ENCODE data around the gene ARHGAP44. TPM values are rescaled to one million over a fixed set of nuclear protein-coding genes. Genes with fewer than 3 reads are reported as not detected.

The ARHGAP44 gene
- total and polyA plus RNA-seq, 12 donors, result 4.0 to 10.6 (median 8.4) TPM

- H3K9me3 ChIP-seq, result no peaks in the 10 kb centered on the region
- peaks cover 3 to 100% (median 88%) of the 10 kb centered on the region in 9 donors for H3K36me3 ChIP-seq
- TF ChIP-seq, protein P1, sequence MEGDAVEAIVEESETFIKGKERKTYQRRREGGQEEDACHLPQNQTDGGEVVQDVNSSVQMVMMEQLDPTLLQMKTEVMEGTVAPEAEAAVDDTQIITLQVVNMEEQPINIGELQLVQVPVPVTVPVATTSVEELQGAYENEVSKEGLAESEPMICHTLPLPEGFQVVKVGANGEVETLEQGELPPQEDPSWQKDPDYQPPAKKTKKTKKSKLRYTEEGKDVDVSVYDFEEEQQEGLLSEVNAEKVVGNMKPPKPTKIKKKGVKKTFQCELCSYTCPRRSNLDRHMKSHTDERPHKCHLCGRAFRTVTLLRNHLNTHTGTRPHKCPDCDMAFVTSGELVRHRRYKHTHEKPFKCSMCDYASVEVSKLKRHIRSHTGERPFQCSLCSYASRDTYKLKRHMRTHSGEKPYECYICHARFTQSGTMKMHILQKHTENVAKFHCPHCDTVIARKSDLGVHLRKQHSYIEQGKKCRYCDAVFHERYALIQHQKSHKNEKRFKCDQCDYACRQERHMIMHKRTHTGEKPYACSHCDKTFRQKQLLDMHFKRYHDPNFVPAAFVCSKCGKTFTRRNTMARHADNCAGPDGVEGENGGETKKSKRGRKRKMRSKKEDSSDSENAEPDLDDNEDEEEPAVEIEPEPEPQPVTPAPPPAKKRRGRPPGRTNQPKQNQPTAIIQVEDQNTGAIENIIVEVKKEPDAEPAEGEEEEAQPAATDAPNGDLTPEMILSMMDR (IDR thresholded peaks at IDR 0.05), result no peak
- no peak for DNase-seq
- no peak for ATAC-seq
- peaks cover 0 to 6% (median 0%) of the 10 kb centered on the region in 9 donors for H3K4me1 ChIP-seq
- H3K27ac ChIP-seq, result no peak overlapping the region
- H3K27me3 ChIP-seq, result no peaks in the 10 kb centered on the region
- intact Hi-C loops (cut with DNase I), result loop anchor here in 2 of 10 donors (10.0 kb wide), 2 partner anchors 244 to 814 kb away; no protein-coding TSS in a partner anchor
- H3K4me3 ChIP-seq, result no peak overlapping the region
- WGBS, 2 donors, result 94 to 95% methylated on average over 5 of the region's 5 CpGs
Observed at GRCh38 chr17:12998874-12999273, 209.6 kb downstream of the ARHGAP44 start.

DNA sequence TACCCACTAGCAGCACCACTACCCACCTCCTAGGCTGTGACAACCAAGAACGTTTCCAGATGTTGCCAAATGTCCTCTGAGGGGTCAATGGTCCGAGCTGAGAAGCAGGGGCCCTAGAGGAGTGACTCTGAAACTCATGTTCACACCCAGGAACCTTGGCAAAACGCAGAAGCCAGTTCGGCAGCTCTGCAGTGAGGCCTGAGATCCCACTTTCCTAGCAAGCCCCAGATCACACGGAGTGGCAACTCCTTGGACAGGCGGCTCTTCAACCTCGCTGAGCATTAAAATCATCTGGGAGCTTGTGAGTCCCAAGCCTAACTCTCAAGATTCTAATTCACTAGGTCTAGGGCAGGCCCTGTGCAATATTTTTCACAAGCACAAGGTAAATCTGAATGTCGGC, 211.3 kb downstream of the ARHGAP44 start:
- H3K27me3 ChIP-seq, result no peaks in the 10 kb centered on the region
- H3K4me1 ChIP-seq, result peaks cover 0 to 6% (median 0%) of the 10 kb centered on the region in 9 donors
- intact Hi-C loops (cut with DNase I), result loop anchor here (5.0 to 10.0 kb wide), 15 partner anchors 73 to 823 kb away; partner anchors contain the start of genes MYOCD (in 6 of the 10) and ARHGAP44 (in 1 of the 10)
- no peak overlapping the region for H3K4me3 ChIP-seq
- no peak overlapping the region for H3K27ac ChIP-seq
- peaks cover 3 to 100% (median 86%) of the 10 kb centered on the region in 9 donors for H3K36me3 ChIP-seq
- TF ChIP-seq, protein P1 (IDR thresholded peaks at IDR 0.05), result no peak
- 80 to 85% methylated on average over 8 of the region's 8 CpGs for WGBS, 2 donors
- no peaks in the 10 kb centered on the region for H3K9me3 ChIP-seq
- DNase-seq (no peak), ATAC-seq (no peak)

- Histone ChIP-seq H3K27ac (no peak overlapping the region), H3K4me3 (no peak overlapping the region), H3K27me3 (no peaks in the 10 kb centered on the region), H3K9me3 (no peaks in the 10 kb centered on the region), H3K4me1 (peaks cover 0 to 6% (median 0%) of the 10 kb centered on the region in 9 donors), H3K36me3 (peaks cover 3 to 100% (median 74%) of the 10 kb centered on the region in 9 donors)
- TF ChIP-seq, protein P1 (IDR thresholded peaks at IDR 0.05), result no peak
- WGBS, 2 donors, result 62 to 68% methylated on average over 15 of the region's 15 CpGs
- peak in 1 of 8 donors; percentile 18 for ATAC-seq
- DNase-seq, result no peak
- intact Hi-C loops (cut with DNase I), result loop anchor here (2.0 to 10.0 kb wide), 17 partner anchors 75 to 825 kb away; partner anchors contain the start of genes MYOCD (in 6 of the 10) and ARHGAP44 (in 1 of the 10)
Observed at GRCh38 chr17:13001991-13002615, 212.8 kb downstream of the ARHGAP44 start.

DNA sequence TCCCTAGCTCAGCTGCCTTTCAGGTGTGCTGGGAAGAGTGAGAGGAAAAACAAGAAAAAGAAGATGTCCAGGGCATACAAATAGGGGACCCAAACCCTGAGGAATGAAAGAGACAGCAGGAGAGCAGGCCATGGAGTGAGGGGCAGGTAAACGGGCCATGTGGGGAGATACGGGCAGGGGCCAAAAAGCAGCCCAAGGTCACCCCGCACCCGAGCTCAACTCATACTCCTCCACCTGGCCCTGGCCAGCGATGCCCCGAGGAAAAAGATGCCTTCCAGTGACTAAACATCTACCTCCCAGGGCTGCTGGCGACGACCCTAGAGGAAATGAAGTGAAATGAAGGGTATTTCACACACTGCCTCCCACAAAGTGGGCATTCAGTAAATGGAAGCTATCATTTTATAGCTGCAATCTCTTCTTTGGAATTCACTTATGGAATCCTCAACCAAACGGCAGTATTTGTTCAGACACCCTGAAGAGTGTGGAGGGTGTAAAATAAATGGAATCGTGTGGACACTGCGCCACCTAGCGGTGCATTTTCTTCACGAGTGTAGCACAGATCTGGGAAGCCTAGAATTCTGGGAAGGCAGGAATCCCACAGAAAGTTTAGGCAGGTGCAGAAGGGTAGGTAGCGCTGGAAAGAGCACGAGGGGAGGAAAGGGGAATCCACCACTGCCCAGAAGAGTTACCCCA, 213.6 kb downstream of the ARHGAP44 start:
- Histone ChIP-seq H3K27ac (no peak overlapping the region), H3K4me3 (no peak overlapping the region), H3K9me3 (no peaks in the 10 kb centered on the region), H3K36me3 (peaks cover 3 to 100% (median 70%) of the 10 kb centered on the region in 9 donors), H3K4me1 (peaks cover 0 to 6% (median 0%) of the 10 kb centered on the region in 9 donors), H3K27me3 (no peaks in the 10 kb centered on the region)
- ATAC-seq, result peak; percentile 81 to 95 (median 88)
- 46 to 51% methylated on average over 15 of the region's 15 CpGs for WGBS, 2 donors
- intact Hi-C loops (cut with DNase I), result loop anchor here (2.0 to 10.0 kb wide), 17 partner anchors 76 to 826 kb away; partner anchors contain the start of genes MYOCD (in 6 of the 10) and ARHGAP44 (in 1 of the 10)
- peak; percentile 77 to 81 for DNase-seq
- TF ChIP-seq, protein P1 (IDR thresholded peaks at IDR 0.05), result peak; percentile 69 to 90 (median 83)

Data from heart right ventricle (tissue), 16 donors.